GM18519 (cell line): Measurements from ENCODE around the gene ATP4B.

Experiments used
- ATAC-seq: cut with Tn5 transposase; IDR thresholded peaks from one replicate; pipeline ENCODE4 v1.9.1; 2021; ENCODE audit warnings: mild to moderate bottlenecking, moderate library complexity; ENCODE audit not compliant: unreplicated experiment, low FRiP score

The ATP4B gene

GRCh38 chr13:113656831-113657671 lies 947 bp downstream of the ATP4B start:
- ATAC-seq, result no peak

- ATAC-seq, result no peak
These were observed 1.9 kb downstream of the ATP4B start for GRCh38 chr13:113656003-113656588.

- ATAC-seq, result no peak
These were observed 2.5 kb downstream of the ATP4B start for GRCh38 chr13:113655346-113656002.

GRCh38 chr13:113654591-113655345 lies 3.2 kb downstream of the ATP4B start:
- ATAC-seq, result no peak

GRCh38 chr13:113654175-113654560 lies 3.8 kb downstream of the ATP4B start:
- no peak for ATAC-seq

GRCh38 chr13:113653264-113654174 lies 4.5 kb downstream of the ATP4B start:
- ATAC-seq, result no peak

GRCh38 chr13:113652404-113653263 lies 5.4 kb downstream of the ATP4B start:
- no peak for ATAC-seq

GRCh38 chr13:113651511-113652403 lies 6.2 kb downstream of the ATP4B start:
- no peak for ATAC-seq

- no peak for ATAC-seq
These were observed 7.3 kb downstream of the ATP4B start for GRCh38 chr13:113650731-113651148.

- ATAC-seq, result no peak
These were observed 7.7 kb downstream of the ATP4B start for GRCh38 chr13:113650275-113650674.

GRCh38 chr13:113649212-113649611 lies 8.8 kb downstream of the ATP4B start:
- no peak for ATAC-seq

GRCh38 chr13:113648216-113648610 lies 9.8 kb downstream of the ATP4B start:
- no peak for ATAC-seq

- no peak for ATAC-seq
These were observed 10.4 kb downstream of the ATP4B start for GRCh38 chr13:113647351-113648215.

GRCh38 chr13:113646921-113647340 lies 11.1 kb downstream of the ATP4B start:
- no peak for ATAC-seq

GRCh38 chr13:113646376-113646775 lies 11.6 kb downstream of the ATP4B start:
- ATAC-seq, result no peak

GRCh38 chr13:113645329-113645728 lies 12.7 kb downstream of the ATP4B start:
- ATAC-seq, result no peak

- no peak for ATAC-seq
These were observed 13.2 kb downstream of the ATP4B start for GRCh38 chr13:113644800-113645199.
